Stimulated activated CD4-positive, alpha-beta T cell treated with anti-CD3 and anti-CD28 coated beads, Interleukin-1b, Interleukin-23, amount 100 ng/mL, for 4 hours (primary cell): ENCODE measurements around the gene GPR101.

Experiments
- DNase-seq, 2 donors: peaks; one replicate each; pipeline ENCODE4 v3.0.0-alpha.2; 2020; ENCODE audit warnings: low read depth in 2 of 2

Gene GPR101, protein sequence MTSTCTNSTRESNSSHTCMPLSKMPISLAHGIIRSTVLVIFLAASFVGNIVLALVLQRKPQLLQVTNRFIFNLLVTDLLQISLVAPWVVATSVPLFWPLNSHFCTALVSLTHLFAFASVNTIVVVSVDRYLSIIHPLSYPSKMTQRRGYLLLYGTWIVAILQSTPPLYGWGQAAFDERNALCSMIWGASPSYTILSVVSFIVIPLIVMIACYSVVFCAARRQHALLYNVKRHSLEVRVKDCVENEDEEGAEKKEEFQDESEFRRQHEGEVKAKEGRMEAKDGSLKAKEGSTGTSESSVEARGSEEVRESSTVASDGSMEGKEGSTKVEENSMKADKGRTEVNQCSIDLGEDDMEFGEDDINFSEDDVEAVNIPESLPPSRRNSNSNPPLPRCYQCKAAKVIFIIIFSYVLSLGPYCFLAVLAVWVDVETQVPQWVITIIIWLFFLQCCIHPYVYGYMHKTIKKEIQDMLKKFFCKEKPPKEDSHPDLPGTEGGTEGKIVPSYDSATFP

DNA sequence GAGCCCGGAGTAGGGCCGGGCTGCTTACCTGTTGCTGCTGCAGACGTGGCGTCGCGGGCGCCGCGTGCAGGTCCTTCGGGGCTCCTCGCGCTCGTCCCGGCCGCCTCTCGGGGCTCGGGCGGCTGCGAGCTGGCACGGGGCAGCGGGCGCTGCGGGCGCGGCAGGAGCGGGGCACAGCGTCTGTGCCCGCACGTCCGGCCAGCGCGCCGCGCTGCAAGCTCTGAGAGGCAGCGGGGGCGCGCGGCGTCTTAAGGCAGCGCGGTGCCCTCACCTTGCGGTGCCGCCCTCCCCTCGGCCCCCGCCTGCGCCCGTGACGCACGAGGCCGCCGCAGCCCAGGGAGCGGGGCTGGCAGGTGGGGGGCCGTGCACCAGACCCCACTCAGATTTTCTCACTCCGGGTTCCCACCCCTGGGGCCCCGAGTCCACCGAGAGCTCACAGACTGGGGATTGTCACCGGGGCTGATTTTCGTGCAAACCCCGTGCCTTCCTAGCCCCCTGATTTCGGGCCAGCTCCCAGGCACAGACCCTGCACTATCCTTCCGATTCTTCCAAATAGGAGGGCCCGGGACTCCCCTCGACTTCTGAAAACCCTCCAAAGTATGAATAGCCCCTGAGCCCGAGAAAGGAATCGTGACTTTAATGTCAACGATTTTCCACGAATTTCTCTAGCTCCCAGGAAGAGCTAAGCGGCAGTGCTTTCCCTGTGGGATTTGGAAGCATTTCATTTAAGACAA, at the start of gene GPR101:
TSS of gene GPR101 (minus strand) at position 222 of the 734 bp plus-strand sequence. CDS start 2,321 bp downstream, outside the sequence.
- no peak for DNase-seq

DNA sequence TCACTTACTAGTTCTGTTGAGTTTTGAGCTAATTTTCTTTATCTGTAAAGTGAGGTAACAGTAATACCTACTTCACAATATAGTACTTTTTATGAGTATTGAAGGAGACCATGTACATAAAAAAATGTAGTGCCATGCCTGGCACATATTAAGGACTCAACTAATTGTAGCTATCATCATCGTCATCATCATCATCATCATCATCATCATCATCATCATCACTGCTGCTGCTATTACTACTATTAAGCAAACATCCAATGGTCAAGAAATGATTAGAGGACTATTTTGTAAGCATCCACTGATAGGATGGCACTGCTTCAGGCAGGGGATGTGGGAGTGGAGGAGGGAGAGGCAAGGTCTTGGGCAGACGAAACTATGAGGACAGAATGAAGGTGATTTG, 47.4 kb upstream of the GPR101 start:
- DNase-seq, result no peak

DNA sequence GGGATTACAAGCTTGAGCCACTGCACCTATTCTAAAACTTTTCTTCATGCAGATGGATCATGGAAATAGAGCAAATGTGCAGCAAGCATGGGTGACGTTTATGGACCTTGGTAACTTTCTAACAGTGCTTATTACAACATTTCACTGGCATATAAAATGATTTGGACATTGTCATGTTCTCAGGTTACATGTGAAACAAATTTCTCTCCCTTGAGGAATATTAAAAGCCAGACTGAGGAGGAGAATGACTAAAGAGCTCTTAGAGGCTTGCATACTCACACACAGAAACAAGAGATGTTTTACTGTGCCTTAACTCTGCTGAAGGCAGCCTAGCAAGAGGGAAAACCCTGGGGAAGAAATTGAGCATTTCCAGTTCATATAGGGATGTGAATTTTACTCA, 38.6 kb upstream of the GPR101 start:
- DNase-seq, result no peak

DNA sequence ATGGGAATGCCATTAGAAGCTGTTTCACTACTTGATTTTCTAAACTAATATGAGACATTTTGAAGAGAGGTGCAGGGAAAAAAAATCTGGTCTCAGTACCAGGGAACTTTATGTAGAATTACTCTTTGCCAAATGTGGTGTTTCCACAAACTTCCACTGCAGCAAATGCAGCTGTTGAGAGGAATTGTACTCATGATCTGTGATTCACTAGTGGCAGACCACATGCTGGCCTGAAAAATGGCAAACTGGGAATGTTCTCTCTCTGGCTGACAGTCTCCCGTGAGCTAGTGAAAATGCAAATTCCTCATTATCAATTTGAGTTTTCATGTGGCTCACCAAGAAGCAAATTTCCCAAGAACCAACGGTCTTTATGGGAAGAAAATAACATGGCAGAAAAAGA, 37.8 kb upstream of the GPR101 start:
- DNase-seq, result no peak

DNA sequence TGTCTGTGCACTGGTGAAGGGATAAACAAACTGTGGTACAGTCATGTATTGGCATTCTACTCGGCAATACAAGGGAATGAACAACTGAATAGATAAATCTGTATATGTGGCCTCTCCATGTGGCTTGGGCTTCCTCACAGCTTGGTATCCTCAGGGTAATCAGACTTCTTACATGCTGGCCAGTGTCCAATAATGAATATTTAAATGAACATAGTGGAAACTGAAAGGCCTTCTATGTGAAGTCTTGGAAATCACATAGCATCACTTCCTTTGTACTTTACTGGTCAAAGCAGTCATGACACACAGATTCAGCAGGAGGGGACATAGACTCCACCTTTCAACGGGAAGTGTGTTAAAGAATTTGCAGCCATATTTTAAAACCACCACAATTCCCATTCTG, 33.4 kb upstream of the GPR101 start:
- no peak for DNase-seq

DNA sequence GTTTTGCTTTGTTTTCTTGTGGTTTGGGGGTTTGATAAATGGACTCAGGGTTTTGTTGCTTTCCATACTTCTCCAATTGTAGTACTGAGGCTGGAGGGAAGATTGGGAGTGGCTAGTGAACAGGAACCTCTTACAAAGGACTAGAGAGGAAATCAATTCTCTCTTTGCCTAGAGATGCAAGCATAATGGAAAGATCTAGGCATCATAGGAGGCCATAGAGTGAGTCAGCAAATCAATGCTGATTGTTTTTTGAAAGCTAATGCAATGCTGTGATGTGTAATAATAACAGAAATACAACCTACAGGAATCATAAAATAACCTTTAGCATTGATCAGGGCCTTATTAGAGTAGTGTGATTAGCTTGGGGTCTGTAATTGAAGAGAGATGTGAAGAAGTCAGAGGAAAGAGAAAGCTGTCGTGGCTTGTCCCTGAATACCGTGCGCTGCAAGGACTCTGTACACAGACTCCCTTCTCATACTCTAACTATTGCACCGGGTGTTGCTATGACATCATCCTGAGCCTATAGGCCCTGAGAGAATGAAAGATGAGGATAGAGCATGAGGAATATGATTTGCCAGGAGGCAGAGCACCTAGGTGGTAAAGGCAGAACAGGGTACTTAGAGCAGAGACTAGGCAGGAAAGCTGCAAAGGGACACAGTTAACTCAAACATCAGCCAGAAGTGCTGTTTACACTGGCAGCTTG, 29.3 kb upstream of the GPR101 start:
- DNase-seq, result no peak

DNA sequence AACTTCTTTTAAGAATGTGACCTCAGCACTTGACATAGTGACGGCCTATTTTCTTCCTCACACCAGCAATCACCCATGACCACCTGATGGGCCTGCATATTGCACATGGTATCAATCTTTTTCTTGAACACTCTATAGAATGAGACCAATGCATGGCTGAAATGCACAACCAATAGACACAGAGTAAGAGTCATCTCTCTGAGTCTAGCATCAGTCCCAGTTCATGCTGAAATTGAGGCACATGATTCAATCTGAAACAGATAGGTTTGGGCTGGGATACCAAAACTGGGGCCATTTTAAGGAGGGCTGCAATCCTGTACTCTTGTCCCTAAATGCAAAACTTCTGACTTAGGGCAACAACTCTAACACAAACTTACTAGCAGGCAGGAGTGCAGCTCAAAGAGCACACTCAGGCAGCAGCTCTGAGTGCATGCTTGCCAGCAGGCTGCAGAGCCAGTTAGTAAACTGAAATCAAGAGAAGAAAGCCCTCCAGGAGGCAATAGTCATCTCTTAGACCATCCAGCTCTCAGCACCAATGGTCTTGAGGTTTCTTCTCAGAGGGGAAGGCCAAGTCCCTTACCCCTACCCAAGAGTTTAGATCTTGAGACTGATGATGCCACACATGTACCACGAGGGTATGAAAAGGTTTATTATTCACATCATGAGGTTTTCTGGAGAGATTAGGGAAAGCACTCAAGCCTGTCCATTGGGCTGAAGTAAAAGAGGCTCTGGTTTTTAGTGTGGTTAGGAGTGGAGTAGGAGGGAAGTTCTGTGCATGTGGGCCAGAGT, 24.7 kb upstream of the GPR101 start:
- DNase-seq, result no peak

DNA sequence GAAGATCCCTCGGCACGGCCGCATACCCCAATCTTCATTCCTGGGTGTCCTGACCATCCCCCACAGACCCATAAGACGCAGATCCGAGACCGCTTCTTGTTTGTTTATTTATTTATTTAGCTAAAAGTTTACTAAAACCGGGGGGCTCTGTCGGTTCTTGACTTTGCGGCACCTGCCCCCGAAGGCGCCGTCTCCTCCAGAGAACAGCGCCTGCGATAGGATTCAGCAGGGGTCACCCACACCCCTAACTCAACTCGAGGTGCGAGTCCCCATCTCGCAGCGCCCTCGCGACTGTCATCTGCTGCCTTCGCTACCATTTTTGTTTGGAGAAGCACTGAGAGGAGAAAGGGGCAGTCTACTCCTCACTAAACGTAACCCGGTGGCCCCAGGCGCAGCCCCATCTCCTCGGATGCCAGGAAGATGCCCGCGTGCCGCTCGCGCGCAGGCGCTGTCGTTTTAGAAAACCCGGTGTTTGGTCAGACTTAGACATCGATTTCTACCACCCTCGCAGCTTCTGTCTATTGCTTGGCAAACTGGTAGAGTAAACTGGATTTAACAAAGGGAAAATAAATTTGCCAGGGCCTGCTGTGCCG, 18.9 kb upstream of the GPR101 start:
- peak; percentile 23 to 30 for DNase-seq

DNA sequence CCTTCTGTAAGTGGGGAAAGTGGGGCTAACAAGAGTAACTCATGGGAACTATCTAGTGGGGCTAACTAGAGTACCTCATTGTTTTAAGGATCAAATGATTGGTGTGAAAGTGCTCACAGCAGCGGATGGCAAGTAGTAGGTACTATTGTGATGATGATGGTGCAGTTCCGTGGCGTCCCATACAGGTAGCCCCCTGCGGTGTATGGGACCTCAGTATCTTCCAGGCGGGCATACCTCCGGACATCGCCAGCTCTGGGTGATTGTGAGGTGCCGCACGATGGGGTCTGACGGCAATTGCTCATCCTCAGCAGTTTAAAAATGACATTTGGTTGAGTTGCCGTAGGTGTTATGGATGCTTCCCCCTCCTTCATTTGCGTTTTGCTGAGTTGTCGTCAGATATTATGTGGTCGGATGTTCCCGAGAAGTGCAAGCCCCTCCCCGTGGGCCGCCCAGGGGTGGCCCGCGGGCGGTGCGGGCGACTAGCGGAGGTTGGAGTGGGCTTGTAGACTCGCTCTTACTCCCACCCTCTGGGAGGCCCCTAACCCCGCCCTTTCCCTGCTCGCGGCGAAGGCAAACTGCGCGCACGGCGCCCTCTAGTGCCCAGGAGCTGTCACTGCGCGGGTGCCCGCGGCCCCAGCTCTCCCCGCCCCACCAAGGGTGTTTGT, 18.3 kb upstream of the GPR101 start:
- DNase-seq, result peak; percentile 69 to 74

DNA sequence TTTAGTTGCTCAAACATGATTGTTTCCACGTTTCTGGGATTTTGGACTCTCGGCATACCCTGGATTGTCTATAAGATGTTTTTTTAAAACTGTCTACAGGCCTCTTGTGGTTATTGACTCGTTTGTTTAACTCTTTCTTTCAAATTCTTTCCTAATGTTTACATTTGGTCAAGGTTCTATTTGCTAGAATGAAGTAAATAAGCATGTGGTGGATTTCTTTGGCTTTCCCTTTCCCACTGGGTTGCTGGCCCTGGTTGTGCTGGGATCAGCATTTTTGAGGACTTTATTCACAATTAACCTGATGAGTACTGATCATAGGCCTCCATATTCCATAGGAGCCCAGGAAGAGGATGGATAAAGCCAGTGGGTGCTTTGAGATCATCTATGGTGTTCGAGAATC, 11.1 kb upstream of the GPR101 start:
- no peak for DNase-seq

DNA sequence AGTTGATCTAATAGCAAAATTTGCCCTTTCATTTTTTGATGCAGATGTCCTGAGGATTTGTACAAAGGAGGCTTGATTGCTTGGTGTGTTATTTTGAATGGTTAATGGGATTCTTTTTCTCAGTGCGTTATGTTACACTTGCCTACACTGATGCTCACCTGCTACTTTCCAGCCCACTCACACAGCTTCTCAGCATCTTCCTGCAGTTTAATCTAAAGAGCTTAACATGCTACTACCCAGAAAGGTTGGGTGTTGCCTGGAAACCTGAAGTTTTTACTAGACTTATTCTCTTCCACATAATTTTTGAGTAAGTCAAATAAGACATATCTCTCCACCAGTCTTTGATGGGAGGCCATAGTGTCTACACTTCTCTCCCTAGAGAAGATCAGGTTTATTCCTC, 9.9 kb upstream of the GPR101 start:
- DNase-seq, result no peak

DNA sequence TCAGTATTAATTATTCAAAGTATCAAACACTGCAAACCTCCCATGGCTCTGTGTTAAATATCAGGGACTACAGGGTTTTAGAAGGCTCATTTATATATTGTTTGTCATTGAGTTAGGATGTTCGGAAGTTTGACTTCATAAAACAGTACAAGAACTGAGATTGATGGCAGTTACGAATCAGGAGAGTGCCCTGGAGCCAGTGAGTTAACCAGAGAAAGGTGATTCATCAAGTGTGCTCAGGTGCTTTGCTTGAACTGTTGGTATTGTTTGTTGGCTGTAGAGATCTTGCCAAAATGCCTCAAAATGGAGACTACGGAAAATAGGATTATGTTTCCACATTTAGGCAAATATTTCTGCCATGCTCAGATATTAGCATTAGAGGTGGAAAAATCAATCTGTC, 7.5 kb upstream of the GPR101 start:
- no peak for DNase-seq

DNA sequence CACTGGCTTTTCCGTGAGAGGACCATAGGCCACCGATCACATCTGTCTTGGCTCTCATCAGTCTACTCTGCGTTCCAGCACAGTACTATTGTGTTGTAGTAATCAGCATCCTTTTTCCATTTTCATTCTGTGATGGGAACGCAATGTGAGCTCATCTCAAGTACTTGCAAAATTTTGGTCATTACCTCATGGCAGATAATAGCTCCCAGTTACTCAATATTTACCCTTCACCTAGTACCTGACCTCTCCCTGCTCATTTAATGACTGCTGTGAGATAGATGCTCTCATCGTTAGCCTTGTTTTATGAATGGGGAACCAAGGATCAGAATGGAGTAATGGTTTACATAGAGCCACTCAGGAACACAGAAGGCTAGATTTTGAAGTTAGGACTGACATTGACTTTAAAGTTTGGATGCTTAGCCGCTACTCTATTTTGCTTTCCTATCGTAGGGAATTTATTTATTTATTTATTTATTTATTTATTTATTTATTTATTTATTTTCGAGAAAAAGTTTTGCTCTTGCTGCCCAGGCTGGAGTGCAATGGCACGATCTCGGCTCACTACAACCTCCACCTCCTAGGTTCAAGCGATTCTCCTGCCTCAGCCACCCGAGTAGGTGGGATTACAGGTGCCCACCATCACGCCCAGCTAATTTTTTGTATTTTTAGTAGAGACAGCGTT, 6.5 kb upstream of the GPR101 start:
- no peak for DNase-seq

DNA sequence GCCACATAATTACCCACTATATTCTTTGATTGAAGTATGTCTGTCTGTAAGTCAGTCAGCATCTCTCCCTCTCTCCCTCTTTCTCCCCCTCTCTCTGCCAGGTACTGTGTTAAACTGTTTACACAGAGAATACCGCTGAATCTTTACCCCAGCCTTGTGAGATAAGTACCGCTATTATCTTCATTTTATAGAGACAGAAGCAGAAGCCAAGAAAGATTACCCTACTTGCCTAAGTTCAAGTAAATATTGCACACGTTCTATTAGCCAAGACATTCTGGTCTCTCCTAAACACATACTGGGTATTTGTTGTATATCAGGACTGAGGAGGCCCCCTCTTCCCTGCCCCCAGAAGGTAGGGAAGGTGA, 695 bp upstream of the GPR101 start:
- no peak for DNase-seq

DNA sequence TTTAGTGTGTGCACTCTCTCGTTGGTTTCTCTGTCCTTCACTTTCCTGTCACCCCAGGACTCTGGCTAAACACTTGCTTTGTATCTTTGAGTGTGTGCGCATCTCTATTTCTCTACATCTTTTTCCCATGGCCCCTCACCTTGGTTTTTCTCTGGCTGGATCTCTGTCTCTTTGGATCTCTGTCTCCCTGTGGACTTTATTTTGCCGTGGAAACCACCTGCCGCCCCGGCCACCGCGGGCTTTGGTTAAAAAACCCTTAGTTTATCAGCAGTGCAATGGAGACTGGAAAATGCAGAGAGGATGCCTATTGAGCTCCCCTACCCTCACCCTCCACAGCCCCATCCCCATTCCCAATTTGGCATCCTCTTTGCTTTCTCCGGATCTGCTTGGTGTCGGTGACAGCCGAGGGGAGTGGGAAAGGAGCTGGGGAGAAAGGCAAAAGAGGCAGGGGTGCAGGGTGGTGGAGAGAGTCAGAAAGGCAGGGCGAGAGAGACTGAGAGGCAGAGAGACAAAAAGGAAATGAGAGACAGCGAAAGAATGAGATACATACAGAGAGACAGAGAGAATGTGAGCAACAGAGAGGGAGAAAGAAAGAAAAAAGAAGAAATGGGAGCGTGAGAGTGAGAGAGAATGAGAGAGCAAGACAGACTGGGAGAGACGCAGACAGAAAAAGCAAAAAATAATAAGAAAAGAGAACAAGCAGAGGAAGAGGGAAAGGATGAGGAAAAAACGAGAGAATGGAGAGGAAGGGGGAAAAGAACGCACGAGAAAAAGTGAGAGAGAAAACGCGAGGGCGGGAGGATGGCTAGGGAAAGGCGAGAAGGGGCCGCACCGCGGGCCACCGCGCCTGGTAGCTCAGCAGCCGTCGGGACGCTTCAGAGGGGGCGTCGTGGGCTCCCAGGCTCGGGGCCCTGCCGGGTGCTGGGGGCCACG, 688 bp downstream of the GPR101 start:
- no peak for DNase-seq

DNA sequence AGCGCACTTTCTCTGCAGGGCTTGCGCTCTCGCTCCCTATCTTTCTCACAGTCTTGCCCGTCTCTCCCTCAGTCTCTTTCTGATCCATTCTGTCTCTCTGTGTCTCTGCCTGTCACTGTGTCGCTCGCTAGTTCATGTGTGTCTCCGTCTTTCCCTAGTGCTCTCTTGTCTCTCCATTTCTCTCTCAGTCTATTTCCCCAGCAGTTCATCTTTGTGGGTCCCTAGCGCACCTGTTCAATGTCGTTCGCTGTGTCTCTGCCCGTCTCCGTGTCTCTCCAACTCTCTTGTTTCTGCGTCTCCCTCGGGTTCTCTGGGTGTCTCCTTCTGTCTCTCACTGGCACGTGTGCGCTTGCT, 1.5 kb downstream of the GPR101 start:
- no peak for DNase-seq

DNA sequence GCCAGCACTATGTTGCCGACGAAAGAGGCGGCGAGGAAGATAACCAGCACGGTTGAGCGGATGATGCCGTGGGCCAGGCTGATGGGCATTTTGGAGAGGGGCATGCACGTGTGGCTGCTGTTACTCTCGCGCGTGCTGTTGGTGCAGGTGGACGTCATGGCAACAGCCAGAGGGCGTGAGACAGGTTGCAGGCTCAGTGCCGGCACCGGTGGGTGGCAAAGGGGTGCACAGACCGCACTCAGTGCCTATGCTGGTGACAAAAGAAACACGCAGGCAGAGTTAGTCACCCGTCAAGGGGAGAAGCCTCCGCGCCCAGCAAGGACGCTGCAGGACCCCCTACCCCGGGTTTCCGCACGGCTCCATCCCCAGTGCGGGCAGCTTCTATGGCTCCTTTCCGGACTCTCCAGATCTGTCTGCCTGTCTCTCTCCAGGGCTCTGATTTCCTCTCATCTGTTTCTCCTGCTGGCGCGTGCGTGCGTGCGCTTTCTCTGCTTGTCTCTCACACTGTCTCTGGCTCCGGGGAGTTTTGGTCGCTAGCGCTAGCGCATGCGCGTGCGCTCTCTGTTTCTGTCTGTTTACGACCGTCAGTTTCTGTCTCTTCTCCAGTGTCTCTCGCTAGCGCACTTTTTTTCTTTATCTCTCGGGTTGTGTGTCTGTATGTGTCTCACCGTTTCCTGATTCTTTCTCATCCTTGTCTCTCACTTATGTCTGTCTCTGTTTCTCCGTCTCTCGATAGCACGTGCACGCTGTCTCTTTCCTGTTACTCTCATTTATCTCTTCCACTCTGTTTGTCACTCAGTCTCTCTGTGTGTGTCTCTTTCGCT, 2.1 kb downstream of the GPR101 start:
- DNase-seq, result peak in 1 of 2 donors; percentile 34

DNA sequence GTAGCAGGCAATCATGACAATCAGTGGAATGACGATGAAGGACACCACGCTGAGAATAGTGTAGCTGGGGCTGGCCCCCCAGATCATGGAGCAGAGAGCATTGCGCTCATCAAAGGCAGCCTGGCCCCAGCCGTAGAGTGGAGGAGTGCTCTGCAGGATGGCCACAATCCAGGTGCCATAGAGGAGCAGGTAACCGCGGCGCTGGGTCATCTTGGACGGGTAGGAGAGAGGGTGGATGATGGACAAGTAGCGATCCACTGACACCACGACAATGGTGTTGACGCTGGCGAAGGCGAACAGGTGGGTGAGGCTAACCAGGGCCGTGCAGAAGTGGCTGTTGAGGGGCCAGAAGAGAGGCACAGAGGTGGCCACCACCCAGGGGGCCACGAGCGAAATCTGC, 2.8 kb downstream of the GPR101 start:
- no peak for DNase-seq
